GM18517 (cell line): ENCODE data around the gene TSACC.
A peak's percentile ranks its signal among the peaks of the same experiment; 100 is the strongest.
"Not testable (repeated sequence)": the region's sequence is repeated elsewhere in the genome, so short reads cannot be mapped to it uniquely, and the experiment has no call there.

Source experiments
- ATAC-seq: cut with Tn5 transposase; IDR thresholded peaks from one replicate; pipeline ENCODE4 v1.9.1; 2021; ENCODE audit warnings: mild to moderate bottlenecking, moderate library complexity; ENCODE audit not compliant: unreplicated experiment

TSACC gene

GRCh38 chr1:156338180-156338976 is at the start of gene TSACC, which contains the start of gene CCT3:
TSACC (plus strand) TSS chr1:156338526; CDS start chr1:156339758, 1,232 bp downstream.
CCT3 (minus strand) TSS chr1:156338292; CDS start chr1:156338184, 108 bp downstream.
- ATAC-seq = peak; percentile 92

DNA sequence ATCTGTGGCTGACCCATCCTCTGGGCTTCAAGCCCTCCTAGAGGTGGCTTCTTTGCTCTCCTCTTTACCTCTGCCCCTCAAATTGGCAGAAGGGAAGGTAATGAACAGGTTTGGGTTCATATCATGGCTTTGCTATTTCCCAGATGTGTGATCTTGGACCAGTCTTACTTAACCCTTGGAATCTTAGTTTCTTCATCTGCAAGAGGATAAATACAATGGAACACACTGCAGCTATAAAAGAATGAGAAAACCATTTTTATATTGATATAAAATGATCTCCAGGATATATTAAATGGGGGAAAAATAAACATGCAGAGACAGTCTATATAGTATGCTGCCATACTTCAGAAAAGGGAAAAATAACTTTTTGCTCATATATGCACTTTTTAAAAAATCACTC is 48.5 kb upstream of the TSACC start:
- ATAC-seq = no peak

- ATAC-seq = peak; percentile 51
Observed at GRCh38 chr1:156291226-156292061, 46.9 kb upstream of the TSACC start.

- no peak for ATAC-seq
Observed at GRCh38 chr1:156293098-156293434, 45.3 kb upstream of the TSACC start.

DNA sequence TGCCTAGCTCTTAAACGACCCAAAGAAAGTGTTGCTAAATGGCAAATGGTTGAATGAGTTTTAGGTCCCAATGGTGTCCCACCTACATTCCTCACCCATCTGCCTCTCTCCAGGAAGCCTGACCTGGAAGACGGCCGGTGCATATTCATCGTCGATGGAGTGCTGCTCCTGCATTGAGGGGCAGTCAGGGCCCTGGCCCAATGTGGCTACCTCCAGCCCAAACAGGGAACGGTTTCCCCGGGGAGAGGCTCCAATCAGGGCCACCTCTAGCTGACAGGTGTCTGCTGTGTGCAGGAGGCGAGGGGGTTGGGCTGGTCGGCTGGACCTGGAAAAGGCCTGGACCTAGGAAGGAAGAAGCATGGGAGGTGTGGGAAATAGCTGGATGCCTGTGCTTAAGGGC is 44.4 kb upstream of the TSACC start:
- no peak for ATAC-seq

DNA sequence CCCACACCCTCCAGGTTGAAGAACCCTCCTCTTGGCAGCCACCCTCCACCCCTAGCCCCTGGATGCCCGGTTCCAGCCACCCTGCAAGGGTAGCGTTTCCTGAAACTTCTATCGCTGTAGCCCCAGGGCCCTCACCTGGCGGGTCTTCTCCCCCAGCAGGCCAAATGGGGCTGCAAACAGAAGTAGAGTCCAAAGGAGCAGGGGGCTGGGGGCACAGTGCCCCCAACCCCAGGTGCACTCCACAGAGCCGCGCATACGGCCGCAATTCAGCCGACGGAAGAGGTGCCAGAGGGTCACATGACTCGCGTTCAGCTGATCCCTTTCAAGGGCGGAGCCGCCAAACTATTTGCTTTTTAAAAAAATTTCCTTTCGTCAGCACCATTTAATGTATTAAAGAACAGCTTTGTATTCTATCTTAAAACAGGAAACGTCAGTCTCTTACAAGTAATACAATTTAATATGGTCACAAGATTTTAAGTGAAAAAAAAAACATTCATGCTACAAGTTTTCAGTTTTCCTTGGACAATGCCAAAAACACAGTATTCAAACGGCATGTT is 42.9 kb upstream of the TSACC start, which contains the start of gene GLMP:
Gene GLMP (minus strand): TSS at position 289 of the 557 bp plus-strand sequence. CDS start 34 bp downstream, at position 255.
- no peak for ATAC-seq

GRCh38 chr1:156298852-156299357 is 39.4 kb upstream of the TSACC start, which contains the start of gene VHLL:
VHLL (minus strand) TSS chr1:156299307; CDS start chr1:156299189, 118 bp downstream.
- no peak for ATAC-seq

DNA sequence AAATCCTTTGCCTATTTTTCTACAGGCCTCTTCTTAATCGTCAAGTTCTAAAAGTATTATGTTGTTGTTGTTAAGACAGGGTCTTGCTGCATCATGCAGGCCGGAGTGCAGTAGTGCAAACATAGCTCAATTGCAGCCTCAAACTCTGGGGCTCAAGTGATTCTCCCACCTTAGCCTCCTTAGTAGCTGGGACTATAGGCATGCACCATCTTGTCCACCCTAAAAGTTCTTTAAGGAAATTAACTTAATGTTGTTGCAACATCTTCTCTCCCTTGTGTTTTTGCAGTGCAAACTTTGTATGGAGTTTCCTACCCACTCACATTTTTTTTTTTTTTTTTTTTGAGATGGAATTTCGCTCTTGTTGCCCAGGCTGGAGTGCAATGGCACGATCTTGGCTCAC is 35.1 kb upstream of the TSACC start:
- no peak for ATAC-seq

- no peak for ATAC-seq
Observed at GRCh38 chr1:156305215-156305614, 33.1 kb upstream of the TSACC start.

GRCh38 chr1:156308078-156308477 is 30.2 kb upstream of the TSACC start:
- ATAC-seq = no peak

- ATAC-seq = no peak
Observed at GRCh38 chr1:156310962-156311361, 27.4 kb upstream of the TSACC start.

- no peak for ATAC-seq
Observed at GRCh38 chr1:156316909-156317308, 21.4 kb upstream of the TSACC start.

DNA sequence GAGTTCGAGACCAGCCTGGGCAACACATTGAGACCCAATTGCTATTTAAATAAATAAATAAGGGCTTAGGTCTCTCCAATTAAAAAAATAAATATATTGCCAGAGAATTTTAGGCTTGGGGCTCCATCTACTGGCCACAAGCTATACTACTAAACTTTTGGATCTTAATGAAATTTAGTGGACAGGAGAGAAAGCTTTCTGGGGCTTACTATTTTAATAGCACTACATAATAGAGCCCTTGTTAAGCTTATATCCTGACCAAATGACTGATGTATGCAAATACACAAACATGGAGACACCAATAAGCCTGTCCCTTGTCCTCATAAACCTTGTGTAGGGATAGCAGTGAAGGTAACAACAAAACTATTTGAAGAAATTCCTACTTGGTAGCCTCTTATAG is 18.7 kb upstream of the TSACC start:
- ATAC-seq = no peak

DNA sequence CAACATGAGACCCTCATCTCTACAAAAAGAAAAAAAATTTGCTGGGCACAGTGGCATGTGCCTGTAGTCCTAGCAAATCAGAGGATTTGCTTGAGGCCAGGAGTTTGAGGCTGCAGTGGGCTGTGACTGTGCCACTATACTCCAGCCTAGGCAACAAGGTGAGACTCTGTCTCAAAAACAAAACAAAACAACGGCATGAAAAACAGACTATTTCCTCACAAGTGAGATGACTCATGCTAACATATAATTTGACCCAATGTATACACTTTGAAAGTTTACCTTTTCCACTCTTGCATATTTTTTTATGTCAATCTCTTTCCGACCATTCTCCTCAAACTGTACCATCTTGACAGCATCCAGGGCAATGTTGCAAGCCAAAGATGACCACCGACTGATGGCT is 17.8 kb upstream of the TSACC start:
- no peak for ATAC-seq

DNA sequence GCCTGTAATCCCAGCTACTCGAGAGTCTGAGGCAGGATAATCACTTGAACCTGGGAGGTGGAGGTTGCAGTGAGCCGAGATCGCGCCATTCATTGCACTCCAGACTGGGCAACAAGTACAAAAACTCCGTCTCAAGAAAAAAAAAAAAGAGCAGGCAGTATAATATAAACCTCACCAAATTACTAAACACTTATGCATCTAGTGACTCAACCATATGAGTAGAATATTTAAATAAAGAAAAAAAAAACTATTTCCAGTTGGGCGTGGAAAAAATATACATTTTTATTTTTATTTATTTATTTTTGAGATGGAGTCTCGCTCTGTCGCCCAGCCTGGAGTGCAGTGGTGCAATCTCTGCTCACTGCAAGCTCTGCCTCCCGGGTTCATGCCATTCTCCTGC is 15.1 kb upstream of the TSACC start:
- ATAC-seq = not testable (repeated sequence)

DNA sequence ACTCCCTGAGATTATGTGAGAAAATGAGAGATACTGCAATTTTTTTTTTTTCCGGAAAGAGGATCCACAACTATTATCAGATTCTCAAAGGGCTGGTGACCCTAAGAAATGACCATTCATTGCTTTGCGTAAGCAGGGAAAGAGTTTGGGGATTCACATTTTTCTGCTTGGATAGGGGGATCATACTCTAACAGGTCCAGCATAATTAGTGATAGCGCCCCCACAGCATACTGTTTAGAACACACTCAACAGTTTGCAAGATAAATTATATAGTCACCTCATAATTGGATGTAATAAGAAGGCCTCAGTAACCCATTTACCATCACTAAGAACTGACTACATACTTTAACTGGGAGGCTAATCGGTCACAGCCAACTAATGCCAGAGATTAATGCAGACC is 2.1 kb upstream of the TSACC start:
- no peak for ATAC-seq

DNA sequence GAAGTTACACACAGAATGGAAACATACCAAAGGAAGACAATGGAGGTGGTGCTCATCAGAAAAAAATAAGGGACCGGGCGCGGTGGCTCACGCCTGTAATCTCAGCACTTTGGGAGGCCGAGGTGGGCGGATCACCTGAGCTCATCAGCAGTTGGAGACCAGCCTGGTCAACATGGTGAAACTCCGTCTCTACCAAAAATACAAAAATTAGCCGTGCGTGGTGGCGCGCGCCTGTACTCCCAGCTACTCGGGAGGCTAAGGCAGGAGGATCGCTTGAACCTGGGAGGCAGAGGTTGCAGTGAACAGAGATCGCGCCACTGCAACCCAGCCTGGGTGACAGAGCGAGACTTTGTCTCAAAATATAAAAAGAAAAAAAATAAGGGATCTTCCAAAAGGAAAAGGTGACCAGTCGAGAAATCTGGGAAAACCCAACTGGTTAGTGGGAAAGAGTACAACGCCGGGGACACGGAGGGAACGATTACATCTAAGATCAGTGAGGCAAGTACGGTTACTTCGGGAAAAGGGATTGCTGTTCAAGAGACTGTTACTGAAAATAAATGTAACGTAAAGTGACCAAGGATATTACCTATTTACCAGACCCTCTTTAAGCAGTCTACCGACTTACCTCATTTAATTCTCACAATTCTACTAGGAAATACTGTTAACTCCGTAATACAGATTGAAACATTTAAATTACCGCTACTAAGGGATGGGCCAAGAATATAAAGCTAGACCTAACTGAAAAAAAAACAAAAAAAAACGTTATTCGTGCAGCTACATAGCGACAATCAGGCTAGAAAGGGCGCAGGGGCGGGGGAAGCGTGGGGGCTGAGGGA is 1.1 kb upstream of the TSACC start:
- no peak for ATAC-seq

GRCh38 chr1:156337888-156338179 is 492 bp upstream of the TSACC start:
- ATAC-seq = no peak

GRCh38 chr1:156342166-156342955 is 4.0 kb downstream of the TSACC start:
- ATAC-seq = no peak

GRCh38 chr1:156344409-156344808 is 6.1 kb downstream of the TSACC start:
- no peak for ATAC-seq
